Keratinocyte (primary cell): Measurements from ENCODE around the gene ADIPOR1. TPM values are rescaled to one million over a fixed set of nuclear protein-coding genes. Genes with fewer than 3 reads are reported as not detected.
"Not testable (repeated sequence)": the region's sequence is repeated elsewhere in the genome, so short reads cannot be mapped to it uniquely, and the experiment has no call there.

Source experiments
- DNase-seq: peaks from one replicate; pipeline ENCODE4 v3.0.0-alpha.2; 2011; ENCODE audit warnings: low read depth, missing footprints, low spot score
- FAIRE-seq: peaks from 2 replicates; lab custom pipeline; 2011; peaks lifted over from hg19 to GRCh38; lab: Jason Lieb, UNC
- H2AFZ ChIP-seq: 2 replicates; pipeline ENCODE4 v1.6.0; 2012; ENCODE audit warnings: low read length, control low read depth, inconsistent platforms; ENCODE audit not compliant: control insufficient read depth
- H3K27ac ChIP-seq: 2 replicates; pipeline ENCODE4 v1.5.1; 2011; ENCODE audit warnings: low read length; ENCODE audit not compliant: control insufficient read depth, insufficient read depth
- H3K27me3 ChIP-seq: 3 replicates; pipeline ENCODE4 v1.6.0; 2011; ENCODE audit warnings: low read length; ENCODE audit not compliant: control insufficient read depth, insufficient read depth; ENCODE audit errors: extremely low read depth
- H3K36me3 ChIP-seq, 2 experiments: 2 replicates in 1 of 2; 3 replicates in 1 of 2; pipeline ENCODE4 v1.5.1; 2011; ENCODE audit warnings: low read length in 2 of 2, mild to moderate bottlenecking in 1 of 2; ENCODE audit not compliant: control insufficient read depth in 2 of 2, insufficient read depth in 2 of 2; ENCODE audit errors: extremely low read depth in 1 of 2
- H3K4me1 ChIP-seq: 3 replicates; pipeline ENCODE4 v1.5.1; 2011; ENCODE audit warnings: low read length; ENCODE audit not compliant: control insufficient read depth, insufficient read depth; ENCODE audit errors: extremely low read depth
- H3K4me2 ChIP-seq: 3 replicates; pipeline ENCODE4 v1.6.0; 2011; ENCODE audit warnings: low read depth, low read length; ENCODE audit not compliant: control insufficient read depth, insufficient read depth; ENCODE audit errors: extremely low read depth
- H3K4me3 ChIP-seq, 3 experiments: fragments of 200-600 bp in 1 of 3; sonication (generic) in 1 of 3; 2 replicates in 2 of 3; 3 replicates in 1 of 3; pipeline ENCODE4 v1.5.1; 2011 to 2016; ENCODE audit warnings: low read length in 3 of 3, mild to moderate bottlenecking in 3 of 3, control low read depth in 2 of 3, inconsistent platforms in 1 of 3, low read depth in 1 of 3, mixed read lengths in 1 of 3, mixed run types in 1 of 3, moderate library complexity in 1 of 3; ENCODE audit not compliant: control insufficient read depth in 2 of 3, insufficient read depth in 2 of 3; ENCODE audit errors: extremely low read depth in 1 of 3
- H3K79me2 ChIP-seq: 2 replicates; pipeline ENCODE4 v1.6.0; 2012; ENCODE audit warnings: low read length; ENCODE audit not compliant: control insufficient read depth, insufficient read depth
- H3K9ac ChIP-seq: 3 replicates; pipeline ENCODE4 v1.6.0; 2011; ENCODE audit warnings: low read length; ENCODE audit not compliant: control insufficient read depth, insufficient read depth; ENCODE audit errors: extremely low read depth
- H3K9me1 ChIP-seq: 3 replicates; pipeline ENCODE4 v1.6.0; 2011; ENCODE audit warnings: low read length; ENCODE audit not compliant: control insufficient read depth, insufficient read depth; ENCODE audit errors: extremely low read depth
- H3K9me3 ChIP-seq: 2 replicates; pipeline ENCODE4 v1.5.1; 2012; ENCODE audit warnings: low read depth, low read length; ENCODE audit not compliant: control insufficient read depth
- H4K20me1 ChIP-seq: 3 replicates; pipeline ENCODE4 v1.6.0; 2011; ENCODE audit warnings: low read length; ENCODE audit not compliant: control insufficient read depth, insufficient read depth; ENCODE audit errors: extremely low read depth
- CTCF ChIP-seq, 3 experiments: IDR thresholded peaks in 1 of 3; conservative IDR thresholded peaks in 1 of 3; optimal IDR thresholded peaks in 1 of 3; 2 replicates in 2 of 3; 3 replicates in 1 of 3; pipeline versions ENCODE3 to v1.5.1; 2011; ENCODE audit warnings: low read length in 3 of 3, mild to moderate bottlenecking in 3 of 3, moderate library complexity in 2 of 3, control low read depth in 1 of 3, inconsistent platforms in 1 of 3; ENCODE audit not compliant: insufficient read depth in 2 of 3; ENCODE audit errors: extremely low read depth in 1 of 3
- EZH2 ChIP-seq: IDR thresholded peaks from one replicate; pipeline ENCODE4 v1.6.1; 2012; ENCODE audit warnings: inconsistent platforms, mild to moderate bottlenecking, low read length, moderate library complexity
- dilution Hi-C: fragments of 300-500 bp; cut with MboI; formaldehyde crosslinking; loops from one replicate; pipeline ENCODE4 v1.7.0; 2020; ENCODE audit warnings: low sequenced_read_pairs; ENCODE audit not compliant: extremely low pct_ligation_motif_present
- polyA plus RNA-seq, 5 experiments: library from polyadenylated mRNA; depleted of rRNA in 3 of 5; stranded (reverse) in 3 of 5; stranded (forward) in 1 of 5; unstranded in 1 of 5; fragments of >200 nt; gene quantifications; 1 replicate in 1 of 5; 2 replicates in 3 of 5; 3 replicates in 1 of 5; pipeline versions ENCODE4 v1.2.1 to v1.2.3, GENCODE V29; 2011 to 2012; ENCODE audit warnings: missing spikeins in 2 of 5, low read depth in 1 of 5, low replicate concordance in 1 of 5

The ADIPOR1 gene
- polyA plus RNA-seq, 1 donor (not counting 4 experiments of a cell fraction or from before 2014, with no cell fraction given): 260 TPM

DNA sequence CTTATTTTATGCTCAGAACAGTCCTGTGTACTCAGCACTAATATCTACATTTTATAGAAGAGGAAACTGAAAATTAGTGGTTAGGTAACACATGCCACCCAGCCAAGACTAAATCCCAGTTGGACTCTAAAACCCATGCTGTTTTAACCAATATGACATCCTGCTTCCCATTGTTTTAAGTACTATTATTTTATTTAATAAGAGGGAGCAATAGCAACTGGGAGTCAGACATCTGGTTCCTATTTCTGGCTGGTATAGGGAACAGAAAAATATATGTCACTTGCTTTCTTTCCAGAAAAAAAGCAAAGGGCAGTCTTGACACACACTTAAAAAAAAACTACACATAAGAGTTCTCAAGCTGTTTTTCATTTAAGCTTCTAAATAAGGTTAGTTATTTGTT lies 43.0 kb downstream of the ADIPOR1 start:
- H3K9ac ChIP-seq: no peak overlapping the region
- H3K79me2 ChIP-seq: no peaks in the 10 kb centered on the region
- no peaks in the 10 kb centered on the region for H3K27me3 ChIP-seq
- H4K20me1 ChIP-seq: no peaks in the 10 kb centered on the region
- dilution Hi-C loops: no loop called here
- H2AFZ ChIP-seq: no peak overlapping the region
- no peak overlapping the region for H3K4me3 ChIP-seq
- TF ChIP-seq EZH2: no peak
- no peak for TF ChIP-seq CTCF (optimal IDR thresholded peaks at IDR 0.05 in 1 of 3, IDR thresholded peaks at IDR 0.05 in 1 of 3, conservative IDR thresholded peaks at IDR 0.05 in 1 of 3; ENCODE audit: extremely low read depth in 1 of 3, insufficient read depth in 2 of 3, low read length in 3 of 3)
- no peaks in the 10 kb centered on the region for H3K9me3 ChIP-seq
- DNase-seq (no peak), FAIRE-seq (no peak)
- no peak overlapping the region for H3K4me2 ChIP-seq
- no peaks in the 10 kb centered on the region for H3K4me1 ChIP-seq
- H3K27ac ChIP-seq: no peak overlapping the region
- H3K9me1 ChIP-seq: no peaks in the 10 kb centered on the region
- peaks cover 6 to 14% of the 10 kb centered on the region in 2 experiments for H3K36me3 ChIP-seq

- H3K9me1 ChIP-seq, FAIRE-seq, H3K4me1 ChIP-seq, H3K27me3 ChIP-seq, H3K4me3 ChIP-seq, H4K20me1 ChIP-seq, H3K9ac ChIP-seq, dilution Hi-C loops, H3K4me2 ChIP-seq, H3K79me2 ChIP-seq, H3K27ac ChIP-seq, DNase-seq, H3K36me3 ChIP-seq, H3K9me3 ChIP-seq, H2AFZ ChIP-seq: not testable (repeated sequence)
Measured at GRCh38 chr1:202912476-202912875, 45.6 kb downstream of the ADIPOR1 start.

DNA sequence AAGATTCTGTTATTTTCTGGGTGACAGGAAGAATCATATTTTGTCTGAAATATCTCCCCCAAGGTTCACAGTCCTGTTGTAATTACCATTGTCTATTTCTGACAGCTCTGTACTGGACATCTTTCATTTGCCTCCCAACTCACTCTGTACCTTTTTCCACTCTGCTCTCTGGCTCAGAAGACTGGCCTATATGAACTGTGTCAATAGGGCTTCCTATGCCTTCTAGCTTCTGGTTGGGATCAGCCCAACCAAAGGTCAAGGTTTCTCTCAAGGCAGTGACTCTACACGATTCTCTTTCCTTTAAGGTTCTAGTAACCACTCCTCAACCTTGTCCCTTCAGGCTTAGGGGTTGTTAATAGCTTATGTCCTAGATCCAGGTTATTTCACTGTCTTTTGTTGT lies 48.6 kb downstream of the ADIPOR1 start:
- H3K36me3 ChIP-seq: peaks cover 8 to 10% of the 10 kb centered on the region in 2 experiments
- dilution Hi-C loops: no loop called here
- no peak for FAIRE-seq

More for the DNA sequence above, 48.6 kb downstream of the ADIPOR1 start:
- Histone ChIP-seq H3K4me2 (no peak overlapping the region), H2AFZ (no peak overlapping the region), H3K9ac (no peak overlapping the region), H4K20me1 (no peaks in the 10 kb centered on the region), H3K9me1 (no peaks in the 10 kb centered on the region), H3K4me1 (no peaks in the 10 kb centered on the region), H3K9me3 (no peaks in the 10 kb centered on the region), H3K27me3 (no peaks in the 10 kb centered on the region), H3K79me2 (no peaks in the 10 kb centered on the region), H3K4me3 (no peak overlapping the region), H3K27ac (no peak overlapping the region)
- TF ChIP-seq CTCF (optimal IDR thresholded peaks at IDR 0.05 in 1 of 3, IDR thresholded peaks at IDR 0.05 in 1 of 3, conservative IDR thresholded peaks at IDR 0.05 in 1 of 3; ENCODE audit: extremely low read depth in 1 of 3, insufficient read depth in 2 of 3, low read length in 3 of 3) (no peak), EZH2 (no peak)
- DNase-seq: no peak
